Measurements from ENCODE around the gene AIF1L. TPM values are rescaled to one million over a fixed set of nuclear protein-coding genes. Genes with fewer than 3 reads are reported as not detected.

The AIF1L gene
- total and polyA plus RNA-seq, 4 donors: 0.61 to 1.8 (median 1.2) TPM

- Histone ChIP-seq H3K27me3 (ENCODE audit: control insufficient read depth in 4 of 4, insufficient read depth in 4 of 4, low read length in 3 of 4) (no peaks in the 10 kb centered on the region), H3K4me3 (ENCODE audit: low read depth in 1 of 3, low read length in 3 of 3) (peak overlapping the region; percentile 83 to 100 (median 98)), H3K9ac (ENCODE audit: low read depth in 1 of 2, low read length in 2 of 2) (peak overlapping the region; percentile 58 to 86), H3K36me3 (ENCODE audit: control insufficient read depth in 4 of 4, insufficient read depth in 3 of 4, low read depth in 1 of 4, low read length in 3 of 4) (peaks cover 2 to 35% (median 29%) of the 10 kb centered on the region in 4 donors), H3K4me1 (ENCODE audit: control insufficient read depth in 4 of 4, insufficient read depth in 4 of 4, low read length in 3 of 4) (peaks cover 2 to 23% (median 19%) of the 10 kb centered on the region in 4 donors), H3K9me3 (ENCODE audit: control insufficient read depth in 4 of 4, low read length in 3 of 4) (no peaks in the 10 kb centered on the region), H3K27ac (ENCODE audit: low read depth in 1 of 2, low read length in 2 of 2) (peak overlapping the region; percentile 61 to 77)
- under 1% methylated on average over 11 of the region's 11 CpGs for WGBS
- no peak for DNase-seq (ENCODE audit: low spot score)
- peak; percentile 53 to 72 for TF ChIP-seq HNF4A (conservative IDR thresholded peaks at IDR 0.05)
- TF ChIP-seq HNF4G (IDR thresholded peaks at IDR 0.05): no peak
- peak; percentile 46 to 53 for TF ChIP-seq RXRA (IDR thresholded peaks at IDR 0.05)
- TF ChIP-seq GABPA (IDR thresholded peaks at IDR 0.05 in 1 of 2, conservative IDR thresholded peaks at IDR 0.05 in 1 of 2): no peak
Observed at GRCh38 chr9:131126059-131126426, 29.7 kb downstream of the AIF1L start.

- DNase-seq (ENCODE audit: low spot score): no peak
- Histone ChIP-seq H3K9me3 (ENCODE audit: control insufficient read depth in 4 of 4, low read length in 3 of 4) (no peaks in the 10 kb centered on the region), H3K4me1 (ENCODE audit: control insufficient read depth in 4 of 4, insufficient read depth in 4 of 4, low read length in 3 of 4) (peaks cover 2 to 23% (median 19%) of the 10 kb centered on the region in 4 donors), H3K9ac (ENCODE audit: low read depth in 1 of 2, low read length in 2 of 2) (no peak overlapping the region), H3K27ac (ENCODE audit: low read depth in 1 of 2, low read length in 2 of 2) (no peak overlapping the region), H3K36me3 (ENCODE audit: control insufficient read depth in 4 of 4, insufficient read depth in 3 of 4, low read depth in 1 of 4, low read length in 3 of 4) (peaks cover 12 to 63% (median 55%) of the 10 kb centered on the region in 4 donors), H3K27me3 (ENCODE audit: control insufficient read depth in 4 of 4, insufficient read depth in 4 of 4, low read length in 3 of 4) (no peaks in the 10 kb centered on the region), H3K4me3 (ENCODE audit: low read depth in 1 of 3, low read length in 3 of 3) (no peak overlapping the region)
- no peak for TF ChIP-seq GABPA (IDR thresholded peaks at IDR 0.05 in 1 of 2, conservative IDR thresholded peaks at IDR 0.05 in 1 of 2)
- no peak for TF ChIP-seq CTCF (IDR thresholded peaks at IDR 0.05; ENCODE audit: low read depth, low read length, missing input control)
- no peak for TF ChIP-seq YY1 (IDR thresholded peaks at IDR 0.05)
- no peak for TF ChIP-seq HNF4A (conservative IDR thresholded peaks at IDR 0.05)
- no peak for TF ChIP-seq EGR1 (IDR thresholded peaks at IDR 0.05; ENCODE audit: low read depth in 2 of 2)
- TF ChIP-seq ZBTB33 (IDR thresholded peaks at IDR 0.05): no peak
- no peak for TF ChIP-seq HNF4G (IDR thresholded peaks at IDR 0.05)
- TF ChIP-seq FOXA1 (IDR thresholded peaks at IDR 0.05): no peak
- no peak for TF ChIP-seq NR2F2 (IDR thresholded peaks at IDR 0.05)
- no peak for TF ChIP-seq RXRA (IDR thresholded peaks at IDR 0.05)
- no peak for TF ChIP-seq ATF3 (IDR thresholded peaks at IDR 0.05)
- no peak for TF ChIP-seq REST (IDR thresholded peaks at IDR 0.05)
- no peak for TF ChIP-seq JUND (IDR thresholded peaks at IDR 0.05)
- TF ChIP-seq RAD21 (IDR thresholded peaks at IDR 0.05): no peak
- no peak for TF ChIP-seq FOXA2 (IDR thresholded peaks at IDR 0.05)
- 89% methylated on average over 3 of the region's 3 CpGs for WGBS
Observed at GRCh38 chr9:131129183-131129582, 32.9 kb downstream of the AIF1L start.
